SK-N-SH treated with all-trans-retinoic acid at 6 μM for 48 hours (cell line): ENCODE results near the gene CTNND1.

ENCODE experiments used
- ESRRG ChIP-seq: fragments of 250-450 bp; sonication (Bioruptor Pico); IDR thresholded peaks from 2 replicates; pipeline ENCODE4 v1.6.1; 2021; ENCODE audit warnings: mild to moderate bottlenecking
- RARB ChIP-seq: fragments of 250-450 bp; sonication (Bioruptor Pico); IDR thresholded peaks from 2 replicates; pipeline ENCODE4 v1.8.0; 2021; ENCODE audit warnings: mild to moderate bottlenecking, moderate library complexity
- ZFP3 ChIP-seq: fragments of 250-450 bp; sonication (Bioruptor Pico); IDR thresholded peaks from 2 replicates; pipeline ENCODE4 v1.5.0; 2020; ENCODE audit warnings: mild to moderate bottlenecking, moderate library complexity
- ZNF70 ChIP-seq: fragments of 450-650 bp; formaldehyde crosslinking; IDR thresholded peaks from 2 replicates; pipeline ENCODE4 v1.5.0; 2020; ENCODE audit warnings: mild to moderate bottlenecking, moderate library complexity
- ZNF8 ChIP-seq: fragments of 450-650 bp; formaldehyde crosslinking; IDR thresholded peaks from 2 replicates; pipeline ENCODE4 v1.5.0; 2020; ENCODE audit warnings: mild to moderate bottlenecking, moderate library complexity

- TF ChIP-seq ZNF70 (CRISPR knock-in tag) (no peak), ESRRG (CRISPR knock-in tag) (no peak), RARB (no peak), ZNF8 (no peak), ZFP3 (CRISPR knock-in tag) (no peak)
Observed at GRCh38 chr11:57764972-57765371, 3.4 kb downstream of the CTNND1 start.
